ENCODE measurements around the gene CENPV. TPM values are rescaled to one million over a fixed set of nuclear protein-coding genes. Genes with fewer than 3 reads are reported as not detected.
"Not testable (repeated sequence)": the region's sequence is repeated elsewhere in the genome, so short reads cannot be mapped to it uniquely, and the experiment has no call there.

CENPV gene
- polyA plus RNA-seq, 12 donors, result 27.4 to 45.2 (median 38.9) TPM; not detected in 1

- no peak for DNase-seq
Observed at GRCh38 chr17:16319969-16320368, 33.3 kb downstream of the CENPV start.

- DNase-seq, result no peak
Observed at GRCh38 chr17:16314859-16315258, 38.4 kb downstream of the CENPV start.

GRCh38 chr17:16314189-16314588 is 39.1 kb downstream of the CENPV start:
- DNase-seq, result no peak

- no peak for DNase-seq
Observed at GRCh38 chr17:16313139-16314090, 39.9 kb downstream of the CENPV start.

- DNase-seq, result not testable (repeated sequence)
Observed at GRCh38 chr17:16312061-16312460, 41.2 kb downstream of the CENPV start.

GRCh38 chr17:16306211-16306610 is 47.1 kb downstream of the CENPV start:
- DNase-seq, result no peak

- no peak for DNase-seq
Observed at GRCh38 chr17:16304830-16305229, 48.4 kb downstream of the CENPV start.

- DNase-seq, result no peak
Observed at GRCh38 chr17:16302856-16303255, 50.4 kb downstream of the CENPV start.

- DNase-seq, result no peak
Observed at GRCh38 chr17:16301963-16302855, 51.1 kb downstream of the CENPV start.

- DNase-seq, result no peak
Observed at GRCh38 chr17:16300554-16300953, 52.7 kb downstream of the CENPV start.

GRCh38 chr17:16298140-16298662 is 55.1 kb downstream of the CENPV start:
- no peak for DNase-seq

- no peak for DNase-seq
Observed at GRCh38 chr17:16297367-16298139, 55.7 kb downstream of the CENPV start.

GRCh38 chr17:16296072-16296471 is 57.2 kb downstream of the CENPV start:
- not testable (repeated sequence) for DNase-seq

GRCh38 chr17:16294560-16294959 is 58.7 kb downstream of the CENPV start:
- no peak for DNase-seq

GRCh38 chr17:16293931-16294330 is 59.3 kb downstream of the CENPV start:
- no peak for DNase-seq

Other genes starting within 250 kb of the CENPV start
- 10 to 100 TPM in 11 of 12 donors, not detected in 1; 55.1 to 84.4 (median 67.2) TPM for gene NCOR1, start 137.9 kb downstream of the CENPV start, polyA plus RNA-seq (ENCODE audit: insufficient read length in 12 of 12)
- 10 to 100 TPM in 11 of 12 donors, not detected in 1; 10.7 to 39.3 (median 17.0) TPM for gene PIGL, start 136.3 kb downstream of the CENPV start, polyA plus RNA-seq (ENCODE audit: insufficient read length in 12 of 12)
- 1,000 to 10,000 TPM in 10 of 12 donors, 100 to 1,000 TPM in 1, not detected in 1; 498 to 1,726 (median 1,473) TPM for gene UBB, start 27.6 kb upstream of the CENPV start, polyA plus RNA-seq (ENCODE audit: insufficient read length in 12 of 12)
- gene TRPV2, start 62.1 kb upstream of the CENPV start, polyA plus RNA-seq (ENCODE audit: insufficient read length in 12 of 12), result 1 to 10 TPM in 10 of 12 donors, not detected in 2; 3.1 to 8.1 (median 4.5) TPM
- gene LRRC75A, start 138.7 kb upstream of the CENPV start, polyA plus RNA-seq (ENCODE audit: insufficient read length in 12 of 12), result 10 to 100 TPM in 1 of 12 donors, 1 to 10 TPM in 10, not detected in 1; 4.7 to 16.6 (median 5.8) TPM
- 1 to 10 TPM in 11 of 12 donors, not detected in 1; 5.0 to 8.2 (median 6.6) TPM for gene ZNF287, start 215.7 kb upstream of the CENPV start, polyA plus RNA-seq (ENCODE audit: insufficient read length in 12 of 12)

Data from muscle of arm (tissue), 12 donors.